ENCODE measurements around the gene EP300.

Gene EP300

DNA sequence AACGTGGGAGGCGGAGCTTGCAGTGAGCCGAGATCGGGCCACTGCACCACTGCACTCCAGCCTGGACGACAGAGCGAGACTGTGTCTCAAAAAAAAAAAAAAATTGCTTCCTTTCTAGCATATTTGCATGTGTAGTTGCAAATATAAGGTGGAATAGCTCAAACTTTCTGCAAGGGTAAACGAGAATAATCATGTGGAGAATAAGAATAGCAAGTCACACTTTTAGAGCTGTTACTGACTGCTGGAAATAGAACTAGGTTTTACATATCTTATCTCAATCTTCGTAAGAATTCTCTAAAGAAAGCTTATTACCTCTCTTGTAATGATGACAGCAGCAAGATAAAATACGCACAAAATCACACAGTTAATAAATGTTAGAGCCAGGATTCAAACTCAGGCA is 114.3 kb downstream of the EP300 start:
- no peak for DNase-seq (ENCODE audit: low read depth)

DNA sequence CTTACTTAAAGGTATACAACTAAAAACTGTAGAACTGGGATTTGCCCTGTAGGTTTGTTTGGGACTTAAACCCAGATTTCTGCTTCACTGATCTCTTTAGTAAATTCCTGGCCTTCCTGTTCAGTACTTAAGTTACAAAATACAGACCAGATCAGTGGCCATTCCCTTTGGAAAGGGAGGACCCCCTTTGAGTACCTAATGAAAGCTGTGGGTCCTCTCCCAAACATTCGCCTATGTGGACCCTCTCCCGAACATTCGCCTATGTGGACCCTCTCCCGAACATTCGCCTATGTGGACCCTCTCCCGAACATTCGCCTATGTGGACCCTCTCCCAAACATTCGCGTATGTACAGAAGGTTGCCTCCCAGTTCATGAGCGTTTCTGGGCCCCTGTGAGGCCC is 123.0 kb downstream of the EP300 start:
- no peak for DNase-seq (ENCODE audit: low read depth)

DNA sequence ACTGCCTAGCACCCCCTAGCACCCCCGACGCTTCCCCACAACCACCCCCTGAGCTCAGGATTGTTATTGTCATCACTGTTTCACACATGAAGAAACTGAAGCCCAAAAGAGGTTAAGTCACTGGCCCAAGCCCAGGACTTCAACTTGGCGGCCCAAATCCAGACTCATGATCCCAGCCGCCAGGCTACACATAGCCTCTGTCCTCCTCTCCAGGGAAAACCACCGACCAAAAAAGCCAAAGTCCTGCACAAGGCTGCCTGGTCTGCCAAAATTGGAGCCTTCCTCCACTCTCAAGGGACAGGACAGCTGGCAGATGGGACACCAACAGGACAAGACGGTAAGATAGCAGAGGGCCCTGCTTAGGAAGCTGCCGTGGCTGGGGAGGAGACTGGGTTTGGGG is 123.5 kb downstream of the EP300 start:
- DNase-seq (ENCODE audit: low read depth) = no peak

DNA sequence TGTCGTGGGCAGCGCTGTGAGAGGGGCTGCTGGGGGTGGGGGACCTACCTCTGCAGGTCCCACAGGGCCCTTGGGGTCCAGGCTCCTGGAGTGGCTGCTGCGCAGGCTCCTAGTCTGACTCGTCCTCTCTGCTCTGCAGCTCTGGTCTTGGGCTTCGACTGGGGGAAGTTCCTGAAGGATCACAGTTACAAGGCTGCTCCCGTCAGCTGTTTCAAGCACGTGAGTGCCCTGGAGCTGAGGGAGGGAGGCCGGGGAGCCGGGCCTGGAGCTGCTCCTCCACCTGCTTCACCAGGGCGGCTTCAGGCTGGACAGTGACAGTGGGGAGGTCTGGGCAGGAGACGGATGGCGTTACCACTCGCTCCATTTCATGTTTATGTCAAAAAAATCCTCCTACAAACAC is 124.6 kb downstream of the EP300 start:
- peak; percentile 46 for DNase-seq (ENCODE audit: low read depth)

DNA sequence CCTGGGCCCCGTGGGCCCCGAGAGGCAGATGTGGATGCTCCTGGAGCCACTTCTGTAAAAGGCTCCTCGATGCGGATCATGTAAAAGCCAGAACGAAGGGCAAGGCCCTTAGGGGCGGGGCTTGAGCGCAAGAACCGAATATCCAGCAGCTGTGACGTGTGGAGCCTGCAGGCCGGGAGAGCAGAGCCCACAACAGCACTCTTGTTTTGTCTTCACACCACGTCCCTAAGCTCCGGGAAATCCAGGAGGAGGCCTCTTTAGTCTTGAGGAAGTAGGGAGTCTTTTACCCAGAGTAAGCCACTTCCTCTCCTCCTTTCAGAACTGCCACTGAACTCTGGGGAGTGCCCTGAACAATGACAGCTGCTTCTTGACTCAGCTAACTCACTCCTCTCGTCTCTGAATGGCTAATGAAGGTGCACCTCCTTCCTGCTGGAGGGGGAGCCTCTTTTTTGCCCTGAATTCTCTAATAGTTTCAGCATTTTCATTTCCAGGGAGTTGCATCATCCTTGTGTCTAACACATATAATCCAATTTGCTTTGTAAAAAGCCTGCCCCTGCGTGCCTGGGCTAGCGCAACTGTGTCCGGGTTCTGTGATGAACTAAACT is 125.3 kb downstream of the EP300 start:
- peak; percentile 83 for DNase-seq (ENCODE audit: low read depth)

DNA sequence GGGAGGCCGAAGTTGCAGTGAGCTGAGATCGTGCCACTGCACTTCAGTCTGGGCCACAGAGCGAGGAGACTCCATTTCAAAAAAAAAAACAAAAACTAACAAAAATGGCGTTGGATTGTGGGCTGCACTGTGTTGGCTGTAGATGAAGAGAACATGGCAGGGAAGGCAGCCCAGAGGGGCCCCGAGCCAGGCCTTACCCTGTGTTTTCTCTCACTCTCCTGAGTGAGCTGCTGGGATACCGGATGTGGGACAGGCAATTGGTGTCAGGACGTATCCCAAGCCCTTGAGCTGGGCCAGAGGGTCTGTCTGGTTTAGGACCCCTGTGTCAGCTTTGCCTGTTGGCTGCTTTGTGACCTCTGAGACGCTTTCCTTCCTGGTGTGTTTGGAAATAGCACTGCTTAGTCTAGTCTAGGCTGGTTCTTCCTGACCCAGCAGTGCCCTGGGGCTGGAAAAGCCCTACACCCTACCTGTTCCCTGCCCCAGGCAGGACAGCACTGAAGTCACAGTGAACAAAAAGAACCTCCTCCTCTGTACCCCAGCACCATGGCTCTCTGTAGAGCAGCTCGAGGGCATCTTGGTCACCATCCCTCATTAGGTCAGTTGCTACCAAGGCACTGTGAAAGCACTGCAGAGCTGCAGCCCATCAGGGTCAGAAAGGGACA is 130.6 kb downstream of the EP300 start:
- no peak for DNase-seq (ENCODE audit: low read depth)

DNA sequence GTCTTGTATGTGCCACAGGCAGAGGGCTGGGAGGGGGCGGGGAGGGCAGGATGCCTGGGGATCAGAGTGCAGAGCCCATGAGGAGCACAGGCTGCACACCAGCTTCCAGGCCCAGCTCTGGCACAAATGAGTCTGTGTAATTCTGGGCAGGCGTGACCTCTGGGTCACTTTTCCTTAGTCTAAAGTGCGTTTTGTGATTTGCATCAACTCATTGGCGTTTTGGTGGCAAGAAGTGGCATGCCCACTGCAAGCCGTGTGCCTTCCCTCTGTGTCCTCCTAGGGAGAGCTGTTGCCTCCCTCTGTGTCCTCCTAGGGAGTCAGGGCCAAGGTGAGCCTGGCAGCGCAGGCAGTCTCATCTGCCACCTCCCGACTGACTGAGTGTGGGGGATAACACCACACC is 131.1 kb downstream of the EP300 start:
- no peak for DNase-seq (ENCODE audit: low read depth)

DNA sequence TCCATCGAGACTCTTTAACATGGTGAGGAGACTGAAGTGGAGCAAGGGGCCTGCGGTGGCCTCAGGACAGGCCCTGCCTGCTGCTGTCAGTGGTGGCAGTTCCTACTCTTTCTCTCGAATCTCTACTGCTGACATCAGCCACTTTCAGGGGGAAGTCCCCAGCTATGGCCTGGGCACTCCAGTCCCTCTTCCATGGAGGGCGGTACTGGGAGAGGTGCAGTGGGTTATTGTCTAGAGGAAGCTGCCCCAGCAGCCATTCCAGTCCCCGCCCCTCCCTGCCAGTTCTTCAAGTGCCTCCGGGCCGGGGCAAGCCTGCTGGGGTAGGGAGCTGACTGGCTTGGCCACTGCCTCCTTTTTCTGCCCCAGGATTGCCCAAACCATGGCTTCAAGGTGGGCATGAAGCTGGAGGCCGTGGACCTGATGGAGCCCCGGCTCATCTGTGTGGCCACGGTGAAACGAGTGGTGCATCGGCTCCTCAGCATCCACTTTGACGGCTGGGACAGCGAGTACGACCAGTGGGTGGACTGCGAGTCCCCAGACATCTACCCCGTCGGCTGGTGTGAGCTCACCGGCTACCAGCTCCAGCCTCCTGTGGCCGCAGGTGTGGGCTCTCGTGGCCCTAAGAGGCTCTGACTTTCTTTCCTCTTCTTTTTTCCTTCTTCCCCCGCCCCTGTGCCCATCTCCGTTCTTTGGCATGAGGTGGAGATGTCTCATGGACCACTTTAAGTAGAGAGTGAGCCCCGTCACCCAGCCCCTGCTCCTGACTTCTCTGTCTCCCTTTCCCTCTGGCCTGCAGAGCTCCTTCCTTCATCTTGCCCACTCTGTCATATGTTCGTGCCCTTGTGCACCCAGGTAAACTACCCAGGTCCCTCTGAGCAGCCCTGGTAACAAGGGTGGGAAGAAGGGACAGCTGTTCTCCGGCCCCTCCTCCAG is 134.6 kb downstream of the EP300 start:
- no peak for DNase-seq (ENCODE audit: low read depth)

DNA sequence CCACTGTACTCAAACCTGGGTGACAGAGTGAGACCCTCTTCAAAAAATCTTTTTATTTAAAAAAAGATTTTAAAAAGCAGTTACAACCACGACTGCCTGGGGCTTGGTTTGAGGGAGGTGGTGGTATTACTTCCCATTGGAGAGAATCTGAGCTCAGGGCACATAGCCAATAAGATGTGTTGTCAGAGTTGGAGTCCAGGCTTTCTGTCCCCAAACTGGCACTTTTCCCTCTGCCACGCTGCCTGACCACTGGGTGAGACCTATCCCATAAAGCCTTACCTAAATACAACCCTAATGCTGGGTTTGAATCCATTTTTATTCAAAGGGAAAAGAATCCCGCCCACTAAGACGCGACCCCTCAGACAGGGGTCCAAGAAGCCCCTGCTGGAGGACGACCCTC is 136.8 kb downstream of the EP300 start:
- DNase-seq (ENCODE audit: low read depth) = no peak
